K562 (cell line): ENCODE measurements around the gene ZNF862. TPM values are rescaled to one million over a fixed set of nuclear protein-coding genes. Genes with fewer than 3 reads are reported as not detected.
A peak's percentile ranks its signal among the peaks of the same experiment; 100 is the strongest.

Experiments
- CHD4 ChIP-seq: fragments of 200-600 bp; sonication (generic); IDR thresholded peaks from 3 replicates; pipeline ENCODE4 v1.6.1; 2012; ENCODE audit warnings: low read depth, mild to moderate bottlenecking, mixed read lengths, low read length, inconsistent platforms; ENCODE audit not compliant: insufficient read depth, insufficient replicate concordance, poor library complexity, severe bottlenecking
- CTBP1 ChIP-seq: fragments of 450-650 bp; IDR thresholded peaks from 2 replicates; pipeline ENCODE4 v1.6.1; 2016; ENCODE audit warnings: borderline replicate concordance
- ELF4 ChIP-seq: fragments of 450-650 bp; formaldehyde crosslinking; IDR thresholded peaks from 2 replicates; pipeline ENCODE4 v1.4.0; 2022; ENCODE audit warnings: missing genetic modification characterization
- HSF4 ChIP-seq: fragments of 250-450 bp; sonication (Bioruptor Pico); IDR thresholded peaks from 2 replicates; pipeline ENCODE4 v2.1.2; 2022; ENCODE audit warnings: mild to moderate bottlenecking, moderate library complexity, borderline replicate concordance
- MCM3 ChIP-seq: fragments of 450-650 bp; IDR thresholded peaks from 2 replicates; pipeline ENCODE4 v1.6.1; 2016
- PPARD ChIP-seq: fragments of 250-450 bp; sonication (Bioruptor Pico); IDR thresholded peaks from 2 replicates; pipeline ENCODE4 v1.8.0; 2022; ENCODE audit warnings: inconsistent platforms, mild to moderate bottlenecking, moderate library complexity
- PYGO2 ChIP-seq: fragments of 450-650 bp; IDR thresholded peaks from 2 replicates; pipeline ENCODE4 v1.6.1; 2016; ENCODE audit warnings: mild to moderate bottlenecking, missing genetic modification characterization, moderate library complexity, missing compliant biosample characterization
- RAD51 ChIP-seq: fragments of 450-650 bp; IDR thresholded peaks from 2 replicates; pipeline ENCODE4 v1.7.1; 2016; ENCODE audit warnings: low read depth, mild to moderate bottlenecking, borderline replicate concordance
- RBM34 ChIP-seq: fragments of 200-400 bp; formaldehyde crosslinking; IDR thresholded peaks from 2 replicates; pipeline ENCODE4 v1.6.1; 2018; ENCODE audit warnings: low read length, borderline replicate concordance; ENCODE audit not compliant: insufficient read depth
- XRCC5 ChIP-seq: fragments of 200-400 bp; formaldehyde crosslinking; IDR thresholded peaks from 2 replicates; pipeline ENCODE4 v1.6.1; 2017; ENCODE audit warnings: low read depth, mild to moderate bottlenecking, low read length
- ZKSCAN3 ChIP-seq: fragments of 250-450 bp; sonication (Bioruptor Pico); IDR thresholded peaks from 2 replicates; pipeline ENCODE4 v1.4.0; 2020
- ZNF57 ChIP-seq: fragments of 450-650 bp; formaldehyde crosslinking; IDR thresholded peaks from 2 replicates; pipeline ENCODE4 v1.4.0; 2020; ENCODE audit warnings: mild to moderate bottlenecking, moderate library complexity
- polyA plus RNA-seq, 8 experiments: library from polyadenylated mRNA; depleted of rRNA in 4 of 8; stranded (reverse) in 5 of 8; unstranded in 3 of 8; fragments of >200 nt; fragmentation: Nextera tagmentation in 2 of 8; fragmentation: Illumina TruSeq in 1 of 8; extraction: Ambion mirVana in 2 of 8; extraction: Trizol in 1 of 8; gene quantifications; 2 replicates each; pipeline versions ENCODE4 v1.2.1 to v1.2.3, GENCODE V29; 2011 to 2014; ENCODE audit warnings: inconsistent platforms in 1 of 8, missing spikeins in 1 of 8
- total RNA-seq, 7 experiments: library from RNA; depleted of rRNA in 6 of 7; stranded (reverse); fragments of >200 nt in 6 of 7; fragmentation: Illumina TruSeq in 2 of 7; extraction: Trizol in 2 of 7; gene quantifications; 2 replicates each; pipeline versions ENCODE4 v1.2.1 to v1.2.3, GENCODE V29; 2011 to 2021; ENCODE audit warnings: low replicate concordance in 1 of 7
- TF ChIP-seq, protein P1 (sequence below): sonication (generic); formaldehyde crosslinking; IDR thresholded peaks from 2 replicates; pipeline ENCODE4 v1.4.0; 2020; ENCODE audit warnings: mild to moderate bottlenecking, missing genetic modification reagents
- TF ChIP-seq, protein P2 (sequence below): fragments of 450-650 bp; formaldehyde crosslinking; IDR thresholded peaks from 2 replicates; pipeline ENCODE4 v1.4.0; 2020; ENCODE audit warnings: mild to moderate bottlenecking
- TF ChIP-seq, protein P3 (sequence below): sonication (generic); formaldehyde crosslinking; IDR thresholded peaks from 2 replicates; pipeline ENCODE4 v1.8.0; 2022; ENCODE audit warnings: mild to moderate bottlenecking, missing genetic modification reagents, borderline replicate concordance
- TF ChIP-seq, protein P4 (sequence below): fragments of 250-450 bp; sonication (Bioruptor Pico); IDR thresholded peaks from 2 replicates; pipeline ENCODE4 v1.8.0; 2022; ENCODE audit warnings: moderate library complexity, mild to moderate bottlenecking, inconsistent platforms
- TF ChIP-seq, protein P5 (sequence below): fragments of 250-450 bp; sonication (Bioruptor Pico); IDR thresholded peaks from 2 replicates; pipeline ENCODE4 v1.8.0; 2021; ENCODE audit warnings: mild to moderate bottlenecking, moderate library complexity
- TF ChIP-seq, protein P6 (sequence below): sonication (generic); formaldehyde crosslinking; IDR thresholded peaks from 2 replicates; pipeline ENCODE4 v1.5.0; 2020; ENCODE audit warnings: missing genetic modification reagents

Gene ZNF862
- total and polyA plus RNA-seq, 9 of the 15 experiments (the other 6 are each of a cell fraction or from before 2014, with no cell fraction given): 1.1 to 3.9 (median 2.6) TPM

DNA sequence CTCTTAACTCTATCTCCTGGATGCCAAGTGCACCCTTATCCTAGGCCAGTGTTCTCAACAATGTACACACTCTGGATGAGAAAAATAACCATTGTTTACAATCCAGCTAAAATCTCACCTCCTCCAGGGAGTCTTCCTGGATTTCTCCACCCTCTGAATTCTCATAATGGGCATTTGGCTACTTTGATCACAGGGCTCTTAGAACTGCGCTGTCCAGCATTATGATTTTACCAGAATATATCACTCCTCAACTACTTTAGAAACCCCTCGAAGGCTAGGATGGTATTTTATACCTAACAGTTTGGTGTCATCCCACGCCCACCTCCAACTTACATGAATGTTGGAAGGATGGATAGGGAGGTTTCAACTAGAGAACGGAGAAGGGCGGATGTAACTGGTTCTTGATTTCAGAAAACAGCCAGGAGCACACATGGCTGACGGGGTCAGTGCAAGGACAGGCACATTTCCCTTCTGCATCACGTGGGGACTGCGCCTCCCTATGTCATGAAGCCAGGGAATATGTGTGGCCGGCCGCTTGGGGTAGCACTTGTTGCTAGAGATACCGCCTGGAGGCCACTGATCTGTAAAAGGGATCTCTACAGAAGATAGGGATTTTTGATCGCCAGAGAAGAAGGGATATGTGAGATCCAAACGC is 34.4 kb downstream of the ZNF862 start (continued):
- TF ChIP-seq CHD4 (peak; percentile 99), HSF4 (CRISPR knock-in tag) (no peak), ZKSCAN3 (CRISPR knock-in tag) (no peak), RAD51 (peak; percentile 94), PYGO2 (tag) (no peak), RBM34 (no peak), ZNF57 (CRISPR knock-in tag) (no peak), CTBP1 (peak; percentile 43; the same call in 1 of the 2 replicates), MCM3 (no peak), PPARD (CRISPR knock-in tag) (no peak), ELF4 (CRISPR knock-in tag) (peak; percentile 58; the same call in 1 of the 2 replicates), XRCC5 (peak; percentile 46; the same call in 1 of the 2 replicates)
- TF ChIP-seq, protein P1, sequence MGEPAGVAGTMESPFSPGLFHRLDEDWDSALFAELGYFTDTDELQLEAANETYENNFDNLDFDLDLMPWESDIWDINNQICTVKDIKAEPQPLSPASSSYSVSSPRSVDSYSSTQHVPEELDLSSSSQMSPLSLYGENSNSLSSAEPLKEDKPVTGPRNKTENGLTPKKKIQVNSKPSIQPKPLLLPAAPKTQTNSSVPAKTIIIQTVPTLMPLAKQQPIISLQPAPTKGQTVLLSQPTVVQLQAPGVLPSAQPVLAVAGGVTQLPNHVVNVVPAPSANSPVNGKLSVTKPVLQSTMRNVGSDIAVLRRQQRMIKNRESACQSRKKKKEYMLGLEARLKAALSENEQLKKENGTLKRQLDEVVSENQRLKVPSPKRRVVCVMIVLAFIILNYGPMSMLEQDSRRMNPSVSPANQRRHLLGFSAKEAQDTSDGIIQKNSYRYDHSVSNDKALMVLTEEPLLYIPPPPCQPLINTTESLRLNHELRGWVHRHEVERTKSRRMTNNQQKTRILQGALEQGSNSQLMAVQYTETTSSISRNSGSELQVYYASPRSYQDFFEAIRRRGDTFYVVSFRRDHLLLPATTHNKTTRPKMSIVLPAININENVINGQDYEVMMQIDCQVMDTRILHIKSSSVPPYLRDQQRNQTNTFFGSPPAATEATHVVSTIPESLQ (CRISPR knock-in tag): no peak
- TF ChIP-seq, protein P2, sequence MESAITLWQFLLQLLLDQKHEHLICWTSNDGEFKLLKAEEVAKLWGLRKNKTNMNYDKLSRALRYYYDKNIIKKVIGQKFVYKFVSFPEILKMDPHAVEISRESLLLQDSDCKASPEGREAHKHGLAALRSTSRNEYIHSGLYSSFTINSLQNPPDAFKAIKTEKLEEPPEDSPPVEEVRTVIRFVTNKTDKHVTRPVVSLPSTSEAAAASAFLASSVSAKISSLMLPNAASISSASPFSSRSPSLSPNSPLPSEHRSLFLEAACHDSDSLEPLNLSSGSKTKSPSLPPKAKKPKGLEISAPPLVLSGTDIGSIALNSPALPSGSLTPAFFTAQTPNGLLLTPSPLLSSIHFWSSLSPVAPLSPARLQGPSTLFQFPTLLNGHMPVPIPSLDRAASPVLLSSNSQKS (CRISPR knock-in tag): no peak
- TF ChIP-seq, protein P3, sequence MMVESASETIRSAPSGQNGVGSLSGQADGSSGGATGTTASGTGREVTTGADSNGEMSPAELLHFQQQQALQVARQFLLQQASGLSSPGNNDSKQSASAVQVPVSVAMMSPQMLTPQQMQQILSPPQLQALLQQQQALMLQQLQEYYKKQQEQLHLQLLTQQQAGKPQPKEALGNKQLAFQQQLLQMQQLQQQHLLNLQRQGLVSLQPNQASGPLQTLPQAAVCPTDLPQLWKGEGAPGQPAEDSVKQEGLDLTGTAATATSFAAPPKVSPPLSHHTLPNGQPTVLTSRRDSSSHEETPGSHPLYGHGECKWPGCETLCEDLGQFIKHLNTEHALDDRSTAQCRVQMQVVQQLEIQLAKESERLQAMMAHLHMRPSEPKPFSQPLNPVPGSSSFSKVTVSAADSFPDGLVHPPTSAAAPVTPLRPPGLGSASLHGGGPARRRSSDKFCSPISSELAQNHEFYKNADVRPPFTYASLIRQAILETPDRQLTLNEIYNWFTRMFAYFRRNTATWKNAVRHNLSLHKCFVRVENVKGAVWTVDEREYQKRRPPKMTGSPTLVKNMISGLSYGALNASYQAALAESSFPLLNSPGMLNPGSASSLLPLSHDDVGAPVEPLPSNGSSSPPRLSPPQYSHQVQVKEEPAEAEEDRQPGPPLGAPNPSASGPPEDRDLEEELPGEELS (CRISPR knock-in tag): peak; percentile 81; the same call in 1 of the 2 replicates
- TF ChIP-seq, protein P4, sequence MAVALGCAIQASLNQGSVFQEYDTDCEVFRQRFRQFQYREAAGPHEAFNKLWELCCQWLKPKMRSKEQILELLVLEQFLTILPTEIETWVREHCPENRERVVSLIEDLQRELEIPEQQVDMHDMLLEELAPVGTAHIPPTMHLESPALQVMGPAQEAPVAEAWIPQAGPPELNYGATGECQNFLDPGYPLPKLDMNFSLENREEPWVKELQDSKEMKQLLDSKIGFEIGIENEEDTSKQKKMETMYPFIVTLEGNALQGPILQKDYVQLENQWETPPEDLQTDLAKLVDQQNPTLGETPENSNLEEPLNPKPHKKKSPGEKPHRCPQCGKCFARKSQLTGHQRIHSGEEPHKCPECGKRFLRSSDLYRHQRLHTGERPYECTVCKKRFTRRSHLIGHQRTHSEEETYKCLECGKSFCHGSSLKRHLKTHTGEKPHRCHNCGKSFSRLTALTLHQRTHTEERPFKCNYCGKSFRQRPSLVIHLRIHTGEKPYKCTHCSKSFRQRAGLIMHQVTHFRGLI (CRISPR knock-in tag): no peak
- TF ChIP-seq, protein P5, sequence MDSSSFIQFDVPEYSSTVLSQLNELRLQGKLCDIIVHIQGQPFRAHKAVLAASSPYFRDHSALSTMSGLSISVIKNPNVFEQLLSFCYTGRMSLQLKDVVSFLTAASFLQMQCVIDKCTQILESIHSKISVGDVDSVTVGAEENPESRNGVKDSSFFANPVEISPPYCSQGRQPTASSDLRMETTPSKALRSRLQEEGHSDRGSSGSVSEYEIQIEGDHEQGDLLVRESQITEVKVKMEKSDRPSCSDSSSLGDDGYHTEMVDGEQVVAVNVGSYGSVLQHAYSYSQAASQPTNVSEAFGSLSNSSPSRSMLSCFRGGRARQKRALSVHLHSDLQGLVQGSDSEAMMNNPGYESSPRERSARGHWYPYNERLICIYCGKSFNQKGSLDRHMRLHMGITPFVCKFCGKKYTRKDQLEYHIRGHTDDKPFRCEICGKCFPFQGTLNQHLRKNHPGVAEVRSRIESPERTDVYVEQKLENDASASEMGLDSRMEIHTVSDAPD (CRISPR knock-in tag): 0 out of 2 replicates have a peak, but pooled peaks have one; percentile 12
- TF ChIP-seq, protein P6, sequence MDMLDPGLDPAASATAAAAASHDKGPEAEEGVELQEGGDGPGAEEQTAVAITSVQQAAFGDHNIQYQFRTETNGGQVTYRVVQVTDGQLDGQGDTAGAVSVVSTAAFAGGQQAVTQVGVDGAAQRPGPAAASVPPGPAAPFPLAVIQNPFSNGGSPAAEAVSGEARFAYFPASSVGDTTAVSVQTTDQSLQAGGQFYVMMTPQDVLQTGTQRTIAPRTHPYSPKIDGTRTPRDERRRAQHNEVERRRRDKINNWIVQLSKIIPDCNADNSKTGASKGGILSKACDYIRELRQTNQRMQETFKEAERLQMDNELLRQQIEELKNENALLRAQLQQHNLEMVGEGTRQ: peak; percentile 97
